GM19239 (cell line): ENCODE measurements around the gene TTLL3.
"Not testable (repeated sequence)": the region's sequence is repeated elsewhere in the genome, so short reads cannot be mapped to it uniquely, and the experiment has no call there.

Experiments used
- DNase-seq: peaks from one replicate; pipeline ENCODE4 v3.0.0; 2011; ENCODE audit warnings: low spot score; ENCODE audit not compliant: insufficient read length
- FAIRE-seq: peaks from 2 replicates; lab custom pipeline; 2011; peaks lifted over from hg19 to GRCh38; lab: Jason Lieb, UNC

Gene TTLL3

GRCh38 chr3:9863058-9863772 lies 53.2 kb downstream of the TTLL3 start:
- DNase-seq (no peak), FAIRE-seq (no peak)

GRCh38 chr3:9864200-9864927 lies 54.3 kb downstream of the TTLL3 start:
- no peak for DNase-seq
- no peak for FAIRE-seq

- not testable (repeated sequence) for DNase-seq, FAIRE-seq
Observed at GRCh38 chr3:9865125-9865637, 55.1 kb downstream of the TTLL3 start.

GRCh38 chr3:9866639-9867038 lies 56.6 kb downstream of the TTLL3 start:
- no peak for FAIRE-seq
- DNase-seq, result no peak

- DNase-seq (no peak), FAIRE-seq (no peak)
Observed at GRCh38 chr3:9867106-9867505, 57.0 kb downstream of the TTLL3 start.

GRCh38 chr3:9869955-9870354 lies 59.9 kb downstream of the TTLL3 start:
- FAIRE-seq, result no peak

GRCh38 chr3:9870978-9871377 lies 60.9 kb downstream of the TTLL3 start:
- FAIRE-seq, result no peak
- no peak for DNase-seq

More at GRCh38 chr3:9869955-9870354, 59.9 kb downstream of the TTLL3 start:
- DNase-seq, result no peak

- FAIRE-seq, DNase-seq: not testable (repeated sequence)
Observed at GRCh38 chr3:9872067-9872466, 62.0 kb downstream of the TTLL3 start.

- FAIRE-seq (no peak), DNase-seq (no peak)
Observed at GRCh38 chr3:9875448-9875847, 65.4 kb downstream of the TTLL3 start.

GRCh38 chr3:9876255-9876654 lies 66.2 kb downstream of the TTLL3 start:
- DNase-seq, FAIRE-seq: not testable (repeated sequence)

GRCh38 chr3:9876991-9877390 lies 66.9 kb downstream of the TTLL3 start:
- DNase-seq, result no peak
- FAIRE-seq, result no peak

GRCh38 chr3:9878700-9879099 lies 68.6 kb downstream of the TTLL3 start:
- FAIRE-seq (no peak), DNase-seq (no peak)

- FAIRE-seq (no peak), DNase-seq (no peak)
Observed at GRCh38 chr3:9879830-9880549, 69.9 kb downstream of the TTLL3 start, which contains the start of gene CIDEC. Gene CIDEC, minus strand, starts transcription at chr3:9880253. Its CDS starts 1,767 bp downstream, at chr3:9878486.

- FAIRE-seq (no peak), DNase-seq (no peak)
Observed at GRCh38 chr3:9881441-9881840, 71.4 kb downstream of the TTLL3 start.

GRCh38 chr3:9883706-9884554 lies 73.9 kb downstream of the TTLL3 start:
- FAIRE-seq, result no peak
- DNase-seq, result no peak

GRCh38 chr3:9884555-9885165 lies 74.6 kb downstream of the TTLL3 start:
- FAIRE-seq, result no peak
- DNase-seq, result no peak
